Measurements from ENCODE around the gene FBN1. TPM values are rescaled to one million over a fixed set of nuclear protein-coding genes. Genes with fewer than 3 reads are reported as not detected.

FBN1 gene
- total RNA-seq, 1 donor from 2014 or later, result 78.8 TPM

DNA sequence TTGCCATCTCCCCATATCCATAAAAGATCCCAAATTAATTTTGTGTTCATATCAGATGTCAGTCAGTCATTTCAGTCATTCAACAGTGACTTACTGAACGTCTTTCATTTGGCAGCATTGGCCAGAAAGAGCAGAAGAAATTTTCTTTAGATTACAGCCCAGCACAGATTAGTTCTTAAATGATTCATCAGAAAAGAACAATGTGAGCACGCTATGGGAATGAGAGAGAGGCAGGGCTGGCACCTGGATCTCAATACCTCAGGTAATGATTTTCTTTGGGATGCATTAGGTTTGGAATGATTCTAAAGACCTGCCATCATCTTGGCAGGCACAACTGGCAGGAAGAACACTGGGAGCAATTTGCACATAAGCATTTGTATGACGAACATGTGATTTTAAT, 41.6 kb downstream of the FBN1 start:
- Histone ChIP-seq H3K4me2 (no peak overlapping the region), H3K27me3 (no peaks in the 10 kb centered on the region), H3K79me2 (ENCODE audit: low read depth) (no peaks in the 10 kb centered on the region), H3K4me1 (peaks cover 10% of the 10 kb centered on the region), H2AFZ (replicated peaks) (no peak overlapping the region), H3K9ac (no peak overlapping the region), H3K9me3 (ENCODE audit: low read depth) (no peaks in the 10 kb centered on the region), H3K4me3 (no peak overlapping the region), H3K27ac (no peak overlapping the region), H3K36me3 (no peaks in the 10 kb centered on the region), H3F3A (ENCODE audit: low read depth) (no peaks in the 10 kb centered on the region), H4K20me1 (ENCODE audit: low read depth) (no peaks in the 10 kb centered on the region)
- Mint-ChIP-seq H3K27ac (no peak overlapping the region), H3K9me3 (no peaks in the 10 kb centered on the region), H3K4me3 (no peak overlapping the region), H3K4me1 (no peaks in the 10 kb centered on the region), H3K36me3 (peaks cover 13% of the 10 kb centered on the region), H3K27me3 (ENCODE audit: insufficient read depth, low read depth) (no peaks in the 10 kb centered on the region)
- TF ChIP-seq EZH2 (IDR thresholded peaks at IDR 0.05), result no peak
- TF ChIP-seq EZH2phosphoT487 (IDR thresholded peaks at IDR 0.05), result no peak
- TF ChIP-seq, protein P1, sequence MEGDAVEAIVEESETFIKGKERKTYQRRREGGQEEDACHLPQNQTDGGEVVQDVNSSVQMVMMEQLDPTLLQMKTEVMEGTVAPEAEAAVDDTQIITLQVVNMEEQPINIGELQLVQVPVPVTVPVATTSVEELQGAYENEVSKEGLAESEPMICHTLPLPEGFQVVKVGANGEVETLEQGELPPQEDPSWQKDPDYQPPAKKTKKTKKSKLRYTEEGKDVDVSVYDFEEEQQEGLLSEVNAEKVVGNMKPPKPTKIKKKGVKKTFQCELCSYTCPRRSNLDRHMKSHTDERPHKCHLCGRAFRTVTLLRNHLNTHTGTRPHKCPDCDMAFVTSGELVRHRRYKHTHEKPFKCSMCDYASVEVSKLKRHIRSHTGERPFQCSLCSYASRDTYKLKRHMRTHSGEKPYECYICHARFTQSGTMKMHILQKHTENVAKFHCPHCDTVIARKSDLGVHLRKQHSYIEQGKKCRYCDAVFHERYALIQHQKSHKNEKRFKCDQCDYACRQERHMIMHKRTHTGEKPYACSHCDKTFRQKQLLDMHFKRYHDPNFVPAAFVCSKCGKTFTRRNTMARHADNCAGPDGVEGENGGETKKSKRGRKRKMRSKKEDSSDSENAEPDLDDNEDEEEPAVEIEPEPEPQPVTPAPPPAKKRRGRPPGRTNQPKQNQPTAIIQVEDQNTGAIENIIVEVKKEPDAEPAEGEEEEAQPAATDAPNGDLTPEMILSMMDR (IDR thresholded peaks at IDR 0.05), result no peak
- no peak for DNase-seq (ENCODE audit: low spot score)

DNA sequence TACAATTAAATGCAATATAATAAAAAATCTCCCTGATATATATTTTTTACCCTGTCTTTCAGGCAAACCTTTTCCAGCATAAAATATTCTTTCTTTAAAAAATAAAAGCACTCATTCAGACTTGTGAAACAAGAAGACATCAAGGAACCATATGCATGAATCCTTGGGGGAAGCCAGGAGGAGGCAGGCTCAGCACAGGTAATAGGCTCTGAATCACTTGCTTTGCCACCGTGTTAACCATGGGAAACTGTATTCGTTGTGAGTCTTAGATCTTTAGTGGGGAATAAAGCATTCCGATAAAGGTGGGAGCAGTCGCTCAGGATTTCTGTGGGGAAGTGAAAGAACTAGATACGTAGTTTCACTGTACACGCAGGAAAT, 42.4 kb downstream of the FBN1 start:
- Histone ChIP-seq H3K4me1 (peaks cover 10% of the 10 kb centered on the region), H2AFZ (replicated peaks) (no peak overlapping the region), H3K4me2 (no peak overlapping the region), H3K79me2 (ENCODE audit: low read depth) (no peaks in the 10 kb centered on the region), H3K27ac (no peak overlapping the region), H3K9me3 (ENCODE audit: low read depth) (no peaks in the 10 kb centered on the region), H4K20me1 (ENCODE audit: low read depth) (no peaks in the 10 kb centered on the region), H3K4me3 (no peak overlapping the region), H3K27me3 (no peaks in the 10 kb centered on the region), H3F3A (ENCODE audit: low read depth) (no peaks in the 10 kb centered on the region), H3K36me3 (no peaks in the 10 kb centered on the region), H3K9ac (no peak overlapping the region)
- H3K9me3 Mint-ChIP-seq, result no peaks in the 10 kb centered on the region
- DNase-seq (ENCODE audit: low spot score), result no peak
- TF ChIP-seq, protein P1 (IDR thresholded peaks at IDR 0.05), result peak; percentile 12
- no peak for TF ChIP-seq EZH2phosphoT487 (IDR thresholded peaks at IDR 0.05)
- H3K27me3 Mint-ChIP-seq (ENCODE audit: insufficient read depth, low read depth), result no peaks in the 10 kb centered on the region
- H3K27ac Mint-ChIP-seq, result no peak overlapping the region
- H3K4me3 Mint-ChIP-seq, result no peak overlapping the region
- no peaks in the 10 kb centered on the region for H3K4me1 Mint-ChIP-seq
- H3K36me3 Mint-ChIP-seq, result peaks cover 6% of the 10 kb centered on the region

GRCh38 chr15:48602358-48603122, 43.0 kb downstream of the FBN1 start:
- Histone ChIP-seq H3K9ac (no peak overlapping the region), H3K36me3 (no peaks in the 10 kb centered on the region), H3F3A (ENCODE audit: low read depth) (no peaks in the 10 kb centered on the region), H3K27ac (no peak overlapping the region), H3K79me2 (ENCODE audit: low read depth) (no peaks in the 10 kb centered on the region), H3K4me2 (no peak overlapping the region), H3K9me3 (ENCODE audit: low read depth) (no peaks in the 10 kb centered on the region), H3K27me3 (no peaks in the 10 kb centered on the region), H4K20me1 (ENCODE audit: low read depth) (no peaks in the 10 kb centered on the region), H2AFZ (replicated peaks) (no peak overlapping the region), H3K4me3 (no peak overlapping the region), H3K4me1 (peaks cover 10% of the 10 kb centered on the region)
- no peak for DNase-seq (ENCODE audit: low spot score)
- H3K4me3 Mint-ChIP-seq, result no peak overlapping the region
- H3K9me3 Mint-ChIP-seq, result no peaks in the 10 kb centered on the region
- no peaks in the 10 kb centered on the region for H3K27me3 Mint-ChIP-seq (ENCODE audit: insufficient read depth, low read depth)
- peaks cover 3% of the 10 kb centered on the region for H3K36me3 Mint-ChIP-seq
- no peaks in the 10 kb centered on the region for H3K4me1 Mint-ChIP-seq
- H3K27ac Mint-ChIP-seq, result no peak overlapping the region
- TF ChIP-seq EZH2phosphoT487 (IDR thresholded peaks at IDR 0.05), result no peak
- TF ChIP-seq EZH2 (IDR thresholded peaks at IDR 0.05), result no peak
- TF ChIP-seq, protein P1 (IDR thresholded peaks at IDR 0.05), result no peak

Measured in neural progenitor cell (in vitro differentiated cells).